OCI-M1 (cell line): ENCODE data around the gene HAGH.

Experiments used
- DNase-seq: peaks from one replicate; lab custom pipeline; 2025; lab: John Stamatoyannopoulos, UW

HAGH gene

DNA sequence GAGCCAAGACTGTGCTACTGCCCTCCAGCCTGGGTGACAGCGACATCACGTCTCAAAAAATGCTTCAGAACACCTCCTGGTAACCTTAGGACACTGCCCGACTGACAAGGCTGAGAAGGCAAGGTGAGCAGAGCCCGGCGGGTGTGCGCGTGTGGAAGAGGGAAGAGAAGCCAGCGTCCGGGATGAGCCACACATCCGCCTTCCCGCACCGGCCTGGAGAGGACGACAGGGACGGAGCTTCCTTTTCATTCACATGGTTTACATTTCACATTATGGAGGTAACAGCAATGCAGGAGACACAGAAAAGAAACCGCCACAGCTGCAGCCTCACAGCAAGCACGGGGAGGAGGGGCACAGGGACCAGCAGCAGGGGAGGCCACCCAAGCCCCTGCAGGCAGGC is 16.5 kb downstream of the HAGH start:
- no peak for DNase-seq

GRCh38 chr16:1809281-1809801 is 17.3 kb downstream of the HAGH start:
- DNase-seq: no peak

DNA sequence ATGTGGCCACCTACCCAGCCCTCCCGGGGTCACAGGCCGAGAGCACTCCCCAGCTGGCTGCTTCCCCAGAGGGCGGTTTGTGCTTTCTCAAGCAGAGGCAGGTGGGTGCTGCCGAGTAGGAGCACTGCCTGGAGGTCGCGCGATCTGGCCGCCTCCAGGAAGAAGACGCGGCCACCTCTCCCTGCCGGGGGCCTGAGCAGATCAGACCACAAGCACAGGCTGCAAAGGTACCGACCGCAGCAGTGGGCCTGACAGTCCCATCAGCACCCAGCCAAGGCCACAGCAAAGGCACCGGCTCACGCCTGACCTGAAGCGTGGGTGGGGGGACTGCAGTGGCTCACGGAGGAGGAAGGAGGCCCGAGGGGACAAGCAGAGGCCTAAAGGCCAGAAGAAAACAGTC is 17.9 kb downstream of the HAGH start:
- no peak for DNase-seq

DNA sequence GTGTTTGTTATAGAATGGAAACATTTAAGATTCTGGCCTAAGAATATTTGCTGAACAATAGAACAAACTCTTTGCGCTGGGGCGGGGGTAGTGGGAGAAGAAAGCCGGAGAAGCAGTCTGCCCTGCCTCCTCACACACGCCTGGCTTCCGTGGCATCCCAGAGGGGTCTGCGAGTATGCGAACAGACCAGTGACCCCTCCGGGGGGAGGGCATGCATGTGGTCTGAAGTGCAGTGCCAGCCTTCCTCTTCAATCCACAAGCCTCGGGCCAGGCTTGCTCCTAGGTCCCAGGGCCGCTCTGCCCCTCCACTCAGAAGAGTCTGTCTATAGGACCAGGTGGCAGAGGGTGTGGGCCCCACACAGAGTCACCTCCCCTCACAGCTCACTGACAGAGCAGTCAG is 19.0 kb downstream of the HAGH start:
- no peak for DNase-seq

DNA sequence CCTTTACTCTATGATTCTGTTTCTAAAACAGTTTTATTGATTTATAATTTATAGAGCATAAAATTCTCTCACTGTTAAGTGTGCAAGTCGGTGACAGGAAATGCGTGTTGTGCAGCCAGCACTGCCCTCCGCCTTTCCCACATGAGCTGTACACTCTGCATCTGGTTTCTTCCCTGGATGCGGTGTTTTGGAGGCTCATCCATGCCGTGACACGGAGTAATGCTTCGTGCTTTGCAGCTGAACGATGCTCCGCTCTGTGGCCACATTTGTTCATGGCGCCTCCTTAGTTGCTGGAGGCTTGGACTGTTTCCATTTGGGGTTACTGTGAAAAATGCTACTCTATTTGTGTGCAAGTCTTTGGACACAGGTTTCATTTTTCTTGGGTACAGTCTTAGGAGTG is 25.9 kb downstream of the HAGH start:
- no peak for DNase-seq

- peak; percentile 19 for DNase-seq
These were observed 27.4 kb downstream of the HAGH start for GRCh38 chr16:1799263-1799662.

GRCh38 chr16:1794908-1795666 is 31.5 kb downstream of the HAGH start:
- DNase-seq: no peak

DNA sequence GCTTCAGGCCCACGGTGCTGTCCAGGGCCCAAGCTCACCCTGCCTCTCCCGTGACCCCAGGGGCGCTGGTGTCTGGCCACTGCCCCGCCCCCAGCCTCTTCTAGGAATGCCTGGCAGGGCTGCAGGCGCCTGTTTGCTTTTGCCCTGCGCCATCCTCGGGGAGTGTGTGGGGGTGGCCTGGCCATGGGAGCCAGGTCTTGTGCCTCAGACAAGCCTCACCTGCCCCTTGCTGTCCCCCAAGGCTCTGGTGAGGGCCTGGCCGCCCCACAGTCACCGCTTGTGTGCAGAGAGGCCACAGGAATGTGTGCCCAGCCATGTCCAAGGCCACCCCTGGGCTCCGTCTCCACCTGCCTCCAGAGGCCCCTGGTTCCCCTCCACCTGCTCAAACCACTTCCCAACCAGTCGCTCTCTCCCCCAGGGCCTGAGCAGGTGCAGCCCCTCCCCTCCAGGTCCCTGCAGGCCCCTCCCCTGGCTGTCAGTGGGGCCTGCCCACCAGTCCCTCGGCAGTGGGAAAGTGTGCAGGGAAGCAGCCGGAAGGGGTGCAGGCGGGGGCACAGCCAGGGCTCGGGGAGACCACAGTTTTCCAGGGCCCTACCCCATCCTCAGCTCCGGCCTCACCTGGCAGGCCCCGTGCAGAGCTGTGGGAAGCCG is 32.3 kb downstream of the HAGH start:
- DNase-seq: no peak

- no peak for DNase-seq
These were observed 32.9 kb downstream of the HAGH start, which contains the start of gene IGFALS for GRCh38 chr16:1793578-1794220. Gene IGFALS (minus strand): TSS chr16:1793705. CDS start chr16:1793652, 53 bp downstream.

- no peak for DNase-seq
These were observed 33.6 kb downstream of the HAGH start for GRCh38 chr16:1792836-1793577.

DNA sequence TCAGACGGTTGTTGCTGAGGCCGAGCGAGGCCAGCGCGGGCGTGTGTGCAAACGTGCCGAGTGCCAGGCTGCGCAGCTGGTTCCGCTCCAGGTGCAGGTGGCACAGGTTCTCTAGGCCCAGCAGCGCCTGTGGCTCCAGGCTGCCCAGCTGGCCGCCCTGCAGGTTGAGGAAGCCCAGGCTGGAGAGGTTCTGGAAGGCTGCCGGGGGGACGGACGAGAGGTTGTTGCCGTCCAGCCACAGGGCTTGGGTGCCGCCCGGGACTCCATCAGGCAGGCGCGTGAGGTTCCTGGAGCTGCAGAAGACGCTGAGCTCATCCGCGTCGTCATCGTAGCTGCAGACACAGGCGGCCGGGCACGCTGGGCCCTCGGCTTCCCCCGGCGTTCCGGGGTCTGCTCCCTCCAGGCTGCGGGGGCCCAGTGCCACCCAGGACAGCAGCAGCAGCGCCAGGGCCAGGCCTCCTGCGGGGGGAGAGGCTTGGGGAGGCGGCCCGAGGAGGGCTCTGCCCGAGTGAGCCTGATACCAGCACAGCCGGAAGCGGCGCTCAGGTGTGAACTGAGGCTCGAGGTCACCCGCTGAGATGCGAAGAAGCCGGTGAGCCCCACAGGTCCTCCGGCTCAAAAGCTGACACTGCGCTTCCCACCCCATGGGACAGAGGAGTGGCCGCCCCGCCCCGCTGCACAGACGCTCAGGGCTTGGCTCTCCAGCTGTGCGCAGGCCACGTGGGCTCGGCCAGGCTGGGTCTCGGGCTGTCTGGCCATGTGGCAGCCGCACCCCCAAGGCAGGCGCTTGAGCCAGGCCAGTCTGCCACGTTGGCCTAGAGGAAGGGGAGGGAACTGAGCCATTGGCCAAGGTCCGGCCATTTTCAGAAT is 34.4 kb downstream of the HAGH start:
- no peak for DNase-seq

DNA sequence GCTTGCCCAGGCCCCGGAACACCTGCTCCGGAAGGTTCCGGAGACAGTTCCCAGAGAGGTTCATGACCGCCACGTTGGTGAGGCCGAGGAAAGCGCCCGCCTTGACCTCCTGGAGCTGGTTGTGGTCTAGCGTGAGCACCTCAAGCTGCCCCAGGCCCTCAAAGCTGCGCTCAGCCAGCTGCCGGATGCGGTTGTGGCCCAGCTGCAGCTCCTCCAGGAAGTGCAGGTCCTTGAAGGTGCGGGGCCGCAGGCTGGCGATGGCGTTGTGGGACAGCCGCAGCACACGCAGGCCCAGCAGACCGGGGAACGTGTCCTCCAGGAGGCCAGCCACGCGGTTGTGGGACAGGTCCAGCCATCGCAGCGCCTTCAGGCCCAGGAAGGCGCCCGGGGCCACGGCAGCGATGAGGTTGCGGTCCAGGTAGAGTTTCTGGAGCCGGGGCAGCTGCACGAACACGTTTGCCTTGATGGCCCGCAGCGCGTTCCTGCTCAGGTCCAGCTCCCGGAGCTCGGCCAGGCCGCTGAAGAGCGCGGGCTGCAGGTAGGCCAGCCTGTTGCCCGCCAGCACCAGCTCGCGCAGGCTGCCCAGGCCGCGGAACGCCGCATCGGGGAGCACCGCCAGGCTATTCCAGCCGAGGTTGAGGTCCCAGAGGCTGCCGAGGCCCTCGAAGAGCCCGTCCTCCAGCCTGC is 35.2 kb downstream of the HAGH start:
- DNase-seq: no peak

- DNase-seq: no peak
These were observed 35.9 kb downstream of the HAGH start for GRCh38 chr16:1790611-1791255.

- DNase-seq: no peak
These were observed 36.4 kb downstream of the HAGH start for GRCh38 chr16:1790261-1790610.

GRCh38 chr16:1789643-1790045 is 37.0 kb downstream of the HAGH start:
- DNase-seq: no peak

DNA sequence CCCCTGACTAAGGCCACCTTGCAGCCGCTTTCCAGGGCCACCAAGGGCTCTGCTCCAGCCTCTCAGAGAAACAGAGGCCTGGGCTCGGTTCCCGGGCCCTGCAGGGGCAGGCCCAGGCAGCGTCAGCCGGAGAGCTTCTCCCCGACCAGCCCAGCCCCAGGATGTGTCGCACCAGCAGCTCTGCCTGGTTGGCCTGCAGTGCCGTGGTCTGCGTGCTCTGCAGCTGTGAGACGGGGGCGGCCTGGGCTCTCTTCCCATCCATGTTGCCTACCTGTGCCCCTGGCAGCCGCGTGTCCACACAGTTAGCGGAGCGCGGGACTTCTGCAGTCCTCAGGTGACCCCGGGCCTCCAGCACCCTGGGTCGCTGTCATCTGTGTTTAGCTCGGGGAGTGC is 37.9 kb downstream of the HAGH start:
- no peak for DNase-seq

DNA sequence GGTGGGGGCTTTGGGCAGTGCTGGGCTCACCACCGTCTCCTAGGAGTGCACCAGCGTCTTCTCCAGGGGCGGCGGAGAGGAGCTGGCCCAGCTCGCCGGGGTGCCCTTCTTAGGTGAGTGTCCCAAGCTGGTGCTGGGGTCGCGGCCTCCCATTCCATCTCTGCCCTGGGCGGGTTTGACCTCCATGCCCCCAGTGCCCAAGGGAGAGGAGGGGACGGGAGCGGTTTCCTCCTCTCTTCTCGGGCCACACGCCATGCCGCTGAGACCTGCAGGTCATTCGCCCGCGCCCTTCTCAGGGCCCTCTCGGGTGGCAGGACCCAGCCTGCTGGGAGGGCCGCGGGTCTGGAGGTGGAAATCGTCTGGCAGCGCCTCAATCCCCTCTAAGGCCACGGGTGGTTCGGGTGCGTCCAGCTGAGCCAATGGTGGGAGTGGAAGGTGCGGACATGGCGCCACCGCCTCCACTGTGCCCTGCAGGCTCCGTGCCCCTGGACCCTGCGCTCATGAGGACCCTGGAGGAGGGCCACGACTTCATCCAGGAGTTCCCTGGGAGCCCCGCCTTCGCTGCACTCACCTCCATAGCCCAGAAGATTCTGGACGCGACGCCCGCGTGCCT is 38.4 kb downstream of the HAGH start:
- no peak for DNase-seq

DNA sequence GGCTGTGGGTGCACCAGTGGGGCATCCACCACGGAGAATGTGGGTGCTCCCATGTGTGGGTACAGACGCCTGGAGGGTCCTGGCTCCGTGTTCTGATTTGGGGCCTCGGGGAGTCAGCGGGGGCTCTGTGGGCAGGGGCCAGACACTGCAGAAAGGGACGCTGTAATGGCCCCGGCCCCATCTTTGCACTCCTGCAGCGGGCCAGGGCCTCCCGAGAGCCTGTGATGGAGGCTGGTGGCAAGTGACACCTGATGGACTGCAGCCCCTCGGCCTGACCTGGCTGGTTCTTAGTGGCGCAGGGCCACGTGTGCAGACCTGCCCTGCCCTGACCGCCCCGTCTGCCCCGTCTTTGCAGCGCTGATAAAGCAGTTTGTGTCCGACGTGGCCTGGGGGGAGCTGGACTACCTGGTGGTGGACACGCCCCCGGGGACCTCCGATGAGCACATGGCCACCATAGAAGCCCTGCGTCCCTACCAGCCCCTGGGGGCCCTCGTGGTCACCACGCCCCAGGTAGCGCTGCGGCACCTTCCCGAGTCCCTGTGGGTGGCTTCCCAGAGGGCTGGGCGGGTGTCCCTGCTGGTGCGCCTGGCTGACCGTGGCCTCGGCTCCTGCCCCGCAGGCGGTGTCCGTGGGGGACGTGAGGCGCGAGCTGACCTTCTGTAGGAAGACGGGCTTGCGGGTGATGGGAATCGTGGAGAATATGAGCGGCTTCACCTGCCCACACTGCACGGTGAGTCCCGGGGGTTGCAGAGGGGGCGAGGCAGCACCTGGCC is 39.1 kb downstream of the HAGH start:
- no peak for DNase-seq

DNA sequence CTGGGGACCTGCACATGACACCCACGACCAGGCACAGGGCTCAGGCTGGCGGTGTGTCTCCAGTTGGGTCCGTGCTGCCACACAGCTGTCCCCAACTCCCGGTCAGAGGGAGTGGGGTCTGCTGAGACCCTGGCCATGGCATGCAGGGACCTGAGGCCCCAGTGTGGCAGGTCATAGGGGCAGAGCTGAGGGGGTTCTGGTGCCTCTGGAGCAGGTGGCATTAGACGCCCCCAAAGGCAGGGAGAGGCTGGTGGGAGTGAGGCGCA is 39.6 kb downstream of the HAGH start:
- DNase-seq: no peak
